Endometrium (tissue), 2 donors: ENCODE data around the gene ATXN7L1.

Source experiments
- FAIRE-seq: peaks from 2 replicates; lab custom pipeline; 2012; peaks lifted over from hg19 to GRCh38; lab: Jason Lieb, UNC
- donor health status: control.
- donor health status: control.

Gene ATXN7L1

GRCh38 chr7:105776986-105777910 is 99.2 kb downstream of the ATXN7L1 start:
- FAIRE-seq = no peak

GRCh38 chr7:105776068-105776790 is 100.2 kb downstream of the ATXN7L1 start:
- FAIRE-seq = no peak

- FAIRE-seq = no peak
These were observed 100.8 kb downstream of the ATXN7L1 start for GRCh38 chr7:105775580-105775979.

- no peak for FAIRE-seq
These were observed 103.4 kb downstream of the ATXN7L1 start for GRCh38 chr7:105773030-105773460.

- no peak for FAIRE-seq
These were observed 106.3 kb downstream of the ATXN7L1 start for GRCh38 chr7:105769901-105770628.

- FAIRE-seq = no peak
These were observed 107.4 kb downstream of the ATXN7L1 start for GRCh38 chr7:105768898-105769507.

GRCh38 chr7:105768117-105768516 is 108.3 kb downstream of the ATXN7L1 start:
- FAIRE-seq = no peak

GRCh38 chr7:105766421-105767073 is 109.9 kb downstream of the ATXN7L1 start:
- FAIRE-seq = no peak

GRCh38 chr7:105765846-105766245 is 110.6 kb downstream of the ATXN7L1 start:
- FAIRE-seq = no peak

- FAIRE-seq = no peak
These were observed 111.9 kb downstream of the ATXN7L1 start for GRCh38 chr7:105764506-105764905.

- FAIRE-seq = no peak
These were observed 115.6 kb downstream of the ATXN7L1 start for GRCh38 chr7:105760551-105761447.

- FAIRE-seq = peak; percentile 18
These were observed 116.5 kb downstream of the ATXN7L1 start for GRCh38 chr7:105759670-105760550.

GRCh38 chr7:105756367-105756766 is 120.0 kb downstream of the ATXN7L1 start:
- no peak for FAIRE-seq

- no peak for FAIRE-seq
These were observed 123.6 kb downstream of the ATXN7L1 start for GRCh38 chr7:105752671-105753275.

GRCh38 chr7:105751054-105751453 is 125.3 kb downstream of the ATXN7L1 start:
- FAIRE-seq = no peak

GRCh38 chr7:105748701-105749100 is 127.7 kb downstream of the ATXN7L1 start:
- no peak for FAIRE-seq

GRCh38 chr7:105745681-105746330 is 130.6 kb downstream of the ATXN7L1 start:
- no peak for FAIRE-seq

GRCh38 chr7:105744258-105744657 is 132.1 kb downstream of the ATXN7L1 start:
- no peak for FAIRE-seq
